Stimulated activated CD8-positive, alpha-beta memory T cell treated with anti-CD3 and anti-CD28 coated beads, Interleukin-15, amount 100 ng/mL, for 1 hour (primary cell): ENCODE results near the gene LRRC32.

Experiments used
- DNase-seq: peaks from one replicate; pipeline ENCODE4 v3.0.0-alpha.2; 2020; ENCODE audit warnings: low read depth

Gene LRRC32

DNA sequence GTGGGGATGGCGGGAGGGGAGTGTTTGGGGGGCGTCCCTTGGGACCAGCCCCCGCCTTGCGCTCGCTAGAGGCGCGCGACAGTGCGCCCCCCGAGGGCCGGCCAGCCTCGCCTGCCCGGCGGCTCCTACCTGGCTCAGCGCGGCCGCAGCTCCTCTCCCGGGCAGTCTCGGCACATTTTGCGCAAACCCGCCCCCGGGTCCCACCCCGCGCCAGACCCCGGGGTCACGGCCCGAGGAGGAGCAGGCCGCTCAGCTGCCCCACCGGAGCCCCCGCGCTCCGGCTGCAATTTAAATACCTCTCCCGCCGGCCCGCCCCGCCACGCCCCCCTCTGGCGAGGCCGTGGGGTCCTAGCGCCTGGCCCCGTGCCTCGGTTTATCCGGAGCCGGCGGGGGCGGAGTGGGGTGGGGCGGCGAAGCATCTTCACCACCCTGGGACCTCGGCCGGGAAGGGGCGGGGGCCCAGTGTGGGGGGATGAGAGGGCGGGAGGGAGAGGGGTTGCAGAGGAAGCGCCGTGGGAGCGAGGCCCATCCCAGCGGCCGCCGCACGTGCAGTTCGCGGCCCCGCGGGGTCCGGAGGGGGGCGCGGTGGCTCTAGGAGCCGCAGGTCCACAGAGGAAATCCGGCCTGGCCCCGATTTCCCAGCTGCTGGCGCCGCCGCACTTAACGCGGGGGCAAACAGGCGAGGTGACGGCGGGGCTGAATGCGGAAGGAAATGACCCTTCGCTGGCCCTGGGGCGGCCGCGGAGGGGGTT, at the start of gene LRRC32:
Gene LRRC32, minus strand, starts transcription at position 263 of the 752 bp plus-strand sequence. CDS start 4,793 bp downstream, outside the sequence.
- no peak for DNase-seq

DNA sequence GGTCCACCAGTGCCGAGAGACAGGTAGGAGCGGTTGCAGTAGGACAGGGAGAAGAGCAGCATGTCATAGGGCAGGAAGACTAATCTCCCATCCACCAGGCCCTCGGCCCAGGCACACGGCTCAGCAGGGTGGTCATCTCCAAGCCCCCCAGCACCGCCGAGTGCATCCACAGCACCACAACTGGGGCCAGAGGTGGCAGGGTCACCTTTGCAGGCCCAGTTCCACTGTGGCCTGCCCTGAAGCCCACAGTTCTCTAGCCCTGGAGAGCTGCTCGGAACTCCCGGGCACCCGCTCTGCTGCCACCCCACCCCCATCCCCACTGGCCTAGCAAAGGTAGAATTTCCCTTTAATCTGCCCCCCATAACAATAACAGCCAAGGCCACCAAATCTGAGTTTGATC, 49.1 kb upstream of the LRRC32 start:
- no peak for DNase-seq

- DNase-seq = no peak
Observed at GRCh38 chr11:76719281-76719680, 48.7 kb upstream of the LRRC32 start.

DNA sequence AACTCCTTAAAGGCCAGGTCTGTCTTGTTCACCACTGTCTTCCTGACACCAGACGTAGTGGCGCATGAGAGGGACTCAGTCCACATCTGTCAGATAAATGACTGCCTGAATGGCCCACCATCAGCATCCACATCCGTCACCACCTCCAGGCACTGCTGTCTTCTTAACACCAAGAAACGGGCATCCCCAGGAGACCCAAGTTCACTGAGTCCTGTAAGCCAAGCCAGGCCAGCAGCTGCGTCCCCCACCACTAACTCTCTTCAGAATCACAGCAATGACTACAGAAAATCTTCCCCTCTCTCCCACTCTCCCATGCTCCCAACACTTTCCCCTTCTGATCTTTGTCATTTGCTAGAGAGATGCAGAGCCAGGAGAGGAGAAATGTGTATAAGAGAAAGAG, 47.3 kb upstream of the LRRC32 start:
- no peak for DNase-seq

GRCh38 chr11:76717369-76717768, 46.8 kb upstream of the LRRC32 start:
- no peak for DNase-seq

DNA sequence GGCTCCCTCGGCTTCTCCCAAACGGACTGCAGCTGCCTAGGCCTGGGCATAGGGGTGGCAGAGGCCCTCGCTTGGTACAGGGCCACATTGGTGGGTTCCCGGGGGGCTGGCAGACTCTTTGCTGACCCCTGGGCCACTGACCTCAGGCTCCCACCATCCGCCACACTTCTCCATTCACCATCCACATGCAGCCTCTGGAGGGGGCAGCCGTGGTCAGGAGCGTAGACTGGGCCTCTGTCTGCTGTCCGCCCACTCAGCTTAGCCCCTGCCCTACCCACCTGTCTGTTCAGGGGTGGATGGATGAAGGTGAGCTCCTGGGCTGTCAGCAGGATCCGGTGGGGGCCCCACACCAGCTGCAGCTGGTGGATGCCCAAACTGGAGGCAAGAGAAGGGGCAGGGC, 45.7 kb upstream of the LRRC32 start:
- no peak for DNase-seq

DNA sequence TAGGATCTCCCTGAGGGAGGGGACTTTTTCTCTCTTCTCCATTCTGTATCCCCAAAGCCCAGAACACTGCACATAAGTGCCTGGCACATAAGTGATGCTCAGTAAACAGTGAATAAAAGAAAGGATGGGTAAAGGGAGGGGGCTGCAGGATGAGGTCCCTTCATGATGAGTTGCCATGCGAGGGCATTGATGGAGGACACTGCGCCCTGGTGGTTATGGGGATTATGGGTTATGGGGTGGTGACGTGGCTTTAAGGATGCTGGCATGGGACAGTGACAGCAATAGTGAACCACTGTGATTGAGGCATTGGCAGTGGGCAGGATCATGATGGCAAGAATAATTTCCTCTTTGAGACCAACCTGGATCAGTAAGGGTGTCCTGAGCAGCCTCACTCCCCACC, 43.9 kb upstream of the LRRC32 start:
- DNase-seq = no peak

- no peak for DNase-seq
Observed at GRCh38 chr11:76713499-76713898, 43.0 kb upstream of the LRRC32 start.

GRCh38 chr11:76712125-76712524, 41.6 kb upstream of the LRRC32 start:
- no peak for DNase-seq

- no peak for DNase-seq
Observed at GRCh38 chr11:76709756-76710155, 39.2 kb upstream of the LRRC32 start.

- DNase-seq = no peak
Observed at GRCh38 chr11:76708972-76709660, 38.6 kb upstream of the LRRC32 start.

DNA sequence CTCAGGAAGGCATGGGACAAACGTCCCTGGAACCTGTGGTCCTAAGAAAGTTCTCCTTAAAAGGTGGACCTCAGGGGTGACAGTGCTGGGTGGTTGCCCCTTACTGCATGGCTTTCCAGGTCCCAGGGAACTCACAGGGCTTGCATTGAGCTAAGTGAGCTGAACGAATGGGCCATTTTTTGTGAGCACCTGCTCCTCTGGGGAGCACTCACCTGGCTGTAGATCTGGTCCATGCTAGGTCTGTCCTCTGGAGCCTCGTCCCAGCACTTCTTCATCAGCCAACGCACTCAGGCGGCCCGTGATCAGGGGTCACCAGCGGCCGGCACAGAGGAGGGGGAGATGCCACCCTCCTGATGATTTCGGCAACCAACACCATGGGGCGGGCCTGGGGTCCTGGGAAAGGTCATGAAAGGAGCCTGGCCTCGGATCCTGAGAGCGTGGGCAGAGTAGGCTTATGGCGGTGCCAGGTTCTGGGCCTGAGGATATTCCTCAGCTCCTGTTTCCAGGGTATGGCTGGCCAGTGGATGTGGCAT, 36.8 kb upstream of the LRRC32 start:
- no peak for DNase-seq

DNA sequence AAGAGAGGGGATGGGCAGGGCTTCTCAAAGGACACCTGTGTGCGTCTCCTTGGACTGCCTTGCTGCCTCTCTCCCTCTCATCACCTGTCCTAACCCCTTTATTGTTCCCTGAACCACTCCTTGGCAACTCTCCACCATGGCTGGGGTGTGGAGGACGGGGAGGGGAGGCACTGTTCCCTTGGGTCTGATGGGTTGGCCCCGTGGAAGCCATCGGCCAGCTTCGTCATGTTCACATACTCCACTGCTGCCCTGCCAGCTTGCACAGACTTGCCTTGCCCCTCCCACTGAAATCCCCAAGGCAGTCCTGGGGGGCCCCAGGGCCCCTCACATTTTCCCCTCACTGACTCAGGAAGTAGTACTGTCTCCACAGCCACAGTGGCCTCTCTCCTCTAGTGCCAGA, 36.1 kb upstream of the LRRC32 start:
- DNase-seq = no peak

- DNase-seq = no peak
Observed at GRCh38 chr11:76705826-76706225, 35.3 kb upstream of the LRRC32 start.

- no peak for DNase-seq
Observed at GRCh38 chr11:76704171-76704948, 33.8 kb upstream of the LRRC32 start.

DNA sequence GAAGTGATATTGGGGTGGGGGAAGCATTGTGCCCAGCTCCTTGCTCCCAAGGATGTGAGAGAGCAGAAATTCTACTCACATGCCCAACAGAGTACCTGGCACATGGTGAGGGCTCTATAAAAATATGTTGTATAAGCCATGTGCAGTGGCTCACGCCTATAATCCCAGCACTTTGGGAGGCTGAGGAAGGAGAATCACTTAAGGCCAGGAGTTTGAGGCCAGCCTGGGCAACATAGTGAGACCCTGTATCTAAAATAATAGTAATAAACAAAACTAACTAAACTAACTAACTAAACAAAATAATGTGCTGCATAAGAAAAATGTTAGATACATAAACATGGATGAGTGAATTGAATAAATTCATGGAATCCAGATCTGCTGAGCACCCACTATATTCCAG, 33.2 kb upstream of the LRRC32 start:
- DNase-seq = no peak

- DNase-seq = no peak
Observed at GRCh38 chr11:76702336-76703128, 32.0 kb upstream of the LRRC32 start.

- DNase-seq = no peak
Observed at GRCh38 chr11:76701294-76702040, 30.9 kb upstream of the LRRC32 start.

DNA sequence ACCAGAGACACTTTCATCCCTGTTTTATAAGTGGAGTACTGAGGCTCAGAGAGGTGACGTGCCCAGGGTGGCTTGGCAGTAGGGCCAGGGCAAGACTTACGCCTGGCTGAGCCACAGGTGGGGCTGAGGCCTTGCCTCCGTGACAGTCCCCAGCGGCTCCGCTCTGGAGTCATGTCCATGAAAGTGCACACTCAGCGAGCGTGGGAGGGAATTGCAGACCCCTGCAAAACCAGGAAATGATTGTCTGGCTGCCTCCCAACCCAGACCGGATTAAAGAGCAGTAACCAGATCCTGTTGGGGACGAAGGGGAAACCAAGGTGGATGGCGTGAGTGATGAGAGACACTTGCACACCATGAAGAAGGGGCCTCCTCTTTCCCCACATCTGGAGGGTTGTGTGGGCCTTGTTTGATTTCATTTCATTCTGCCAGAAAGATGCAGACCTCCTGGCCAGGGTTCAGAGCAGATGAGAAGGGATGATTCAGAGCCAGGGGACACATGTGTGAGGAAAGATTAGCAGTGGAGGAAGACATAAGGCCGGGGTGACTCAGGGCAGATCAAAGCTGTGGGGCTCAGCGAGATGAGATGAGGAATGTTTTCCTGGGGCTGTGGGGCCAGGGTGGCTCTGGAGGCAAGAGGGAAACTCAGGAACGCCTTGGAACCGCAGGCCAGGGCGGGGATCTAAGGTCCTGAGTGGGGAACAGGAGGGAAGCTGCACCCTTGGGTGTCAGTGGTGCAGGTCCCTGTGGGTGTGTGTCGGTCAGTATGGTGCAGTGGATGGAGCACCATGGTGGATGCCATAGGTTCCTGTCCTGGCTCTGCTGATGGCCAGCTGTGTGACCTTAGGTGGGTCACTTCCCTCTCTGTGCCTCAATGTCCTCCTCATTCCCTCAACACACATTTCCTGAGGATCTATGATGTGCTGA, 29.9 kb upstream of the LRRC32 start:
- DNase-seq = no peak
